ENCODE results near the gene WASF1.
"Not testable (repeated sequence)": the region's sequence is repeated elsewhere in the genome, so short reads cannot be mapped to it uniquely, and the experiment has no call there.

The WASF1 gene

DNA sequence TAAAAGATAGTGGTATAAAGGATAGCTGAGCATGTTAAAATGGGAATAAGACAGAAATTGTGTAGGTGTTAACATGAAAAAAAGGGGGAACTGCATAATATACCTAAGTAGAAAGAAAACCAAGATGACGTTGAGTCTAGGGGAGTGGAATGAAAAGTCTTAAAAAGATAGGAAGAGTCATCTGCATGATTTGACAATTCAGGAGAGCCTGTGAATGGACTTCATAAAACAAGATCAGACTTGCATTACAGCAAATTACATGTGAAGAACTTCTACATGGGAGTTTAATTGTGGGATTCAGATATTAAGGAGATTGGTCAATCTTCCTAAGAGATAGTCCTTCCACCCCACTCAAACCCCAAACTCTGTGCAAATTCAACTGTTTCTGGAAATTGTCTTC, 85.5 kb downstream of the WASF1 start:
- TF ChIP-seq FOXP2 (optimal IDR thresholded peaks at IDR 0.05; ENCODE audit: control extremely low read depth, extremely low read length, insufficient read depth) (no peak), EZH2 (IDR thresholded peaks at IDR 0.05) (no peak), POLR2AphosphoS5 (IDR thresholded peaks at IDR 0.05; ENCODE audit: borderline replicate concordance, low read depth, low read length) (no peak)
- H3K27ac ChIP-seq, result no peak overlapping the region
- peaks cover 81% of the 10 kb centered on the region for H3K36me3 ChIP-seq (ENCODE audit: insufficient read depth, low read length)
- no peak overlapping the region for H3K4me3 ChIP-seq
- no peak for DNase-seq (ENCODE audit: low read depth, low spot score)
- 0 out of 2 replicates have a peak, but pooled peaks cover 3% of the 10 kb centered on the region for H3K9me3 ChIP-seq (ENCODE audit: low read depth, low read length)
- H3K9ac ChIP-seq (ENCODE audit: insufficient read length), result no peak overlapping the region

DNA sequence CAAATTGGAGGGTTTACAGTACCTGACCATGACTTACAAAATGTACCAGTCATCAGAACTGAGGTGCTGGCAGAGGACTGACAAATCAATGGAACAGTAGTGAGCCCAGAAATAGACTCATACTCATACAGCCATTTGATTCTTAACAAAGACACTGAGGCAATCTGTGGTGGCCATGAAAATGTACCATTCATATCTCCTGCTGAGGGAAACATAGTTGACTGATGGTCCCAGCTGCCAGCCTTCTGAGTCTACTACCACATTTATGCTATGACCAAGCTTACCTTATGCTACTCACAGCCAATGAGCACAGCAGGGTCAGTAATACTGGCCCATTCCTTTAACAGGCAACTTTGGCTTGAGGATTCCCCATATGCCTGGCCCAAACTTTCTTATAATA, 88.6 kb downstream of the WASF1 start:
- TF ChIP-seq POLR2AphosphoS5 (IDR thresholded peaks at IDR 0.05; ENCODE audit: borderline replicate concordance, low read depth, low read length) (no peak), EZH2 (IDR thresholded peaks at IDR 0.05) (no peak), FOXP2 (optimal IDR thresholded peaks at IDR 0.05; ENCODE audit: control extremely low read depth, extremely low read length, insufficient read depth) (no peak)
- Histone ChIP-seq H3K4me3 (no peak overlapping the region), H3K9me3 (ENCODE audit: low read depth, low read length) (0 out of 2 replicates have a peak, but pooled peaks cover 3% of the 10 kb centered on the region), H3K36me3 (ENCODE audit: insufficient read depth, low read length) (peaks cover 65% of the 10 kb centered on the region), H3K9ac (ENCODE audit: insufficient read length) (no peak overlapping the region), H3K27ac (no peak overlapping the region)
- no peak for DNase-seq (ENCODE audit: low read depth, low spot score)

DNA sequence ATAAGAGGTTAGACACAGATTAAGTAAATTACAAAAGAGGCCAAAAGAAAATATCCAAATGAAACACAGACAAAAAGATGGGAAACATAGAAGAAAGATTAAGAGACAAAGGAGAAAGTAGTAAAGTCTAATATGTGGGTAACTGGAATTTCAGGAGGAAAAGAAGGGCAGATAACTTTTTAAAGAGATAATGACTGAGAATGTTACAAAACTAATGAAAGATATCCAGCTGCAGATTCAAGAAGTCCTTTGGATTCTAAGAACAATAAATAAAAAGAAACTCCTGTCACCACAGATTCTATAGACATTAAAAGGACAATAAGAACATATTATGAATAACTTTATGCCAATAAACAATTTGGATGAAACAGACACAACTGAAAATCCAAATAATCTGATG, 90.1 kb downstream of the WASF1 start:
- H3K36me3 ChIP-seq (ENCODE audit: insufficient read depth, low read length), result peaks cover 57% of the 10 kb centered on the region
- no peak overlapping the region for H3K27ac ChIP-seq
- 0 out of 2 replicates have a peak, but pooled peaks cover 3% of the 10 kb centered on the region for H3K9me3 ChIP-seq (ENCODE audit: low read depth, low read length)
- no peak overlapping the region for H3K4me3 ChIP-seq
- DNase-seq (ENCODE audit: low read depth, low spot score), result no peak
- TF ChIP-seq EZH2 (IDR thresholded peaks at IDR 0.05) (no peak), FOXP2 (optimal IDR thresholded peaks at IDR 0.05; ENCODE audit: control extremely low read depth, extremely low read length, insufficient read depth) (no peak), POLR2AphosphoS5 (IDR thresholded peaks at IDR 0.05; ENCODE audit: borderline replicate concordance, low read depth, low read length) (no peak)
- no peak overlapping the region for H3K9ac ChIP-seq (ENCODE audit: insufficient read length)

- Histone ChIP-seq H3K9me3 (ENCODE audit: low read depth, low read length) (0 out of 2 replicates have a peak, but pooled peaks cover 3% of the 10 kb centered on the region), H3K9ac (ENCODE audit: insufficient read length) (no peak overlapping the region), H3K4me3 (no peak overlapping the region), H3K36me3 (ENCODE audit: insufficient read depth, low read length) (peaks cover 18% of the 10 kb centered on the region), H3K27ac (no peak overlapping the region)
- DNase-seq (ENCODE audit: low read depth, low spot score), result no peak
- TF ChIP-seq EZH2 (IDR thresholded peaks at IDR 0.05) (no peak), POLR2AphosphoS5 (IDR thresholded peaks at IDR 0.05; ENCODE audit: borderline replicate concordance, low read depth, low read length) (no peak), FOXP2 (optimal IDR thresholded peaks at IDR 0.05; ENCODE audit: control extremely low read depth, extremely low read length, insufficient read depth) (no peak)
Observed at GRCh38 chr6:110085285-110085684, 94.2 kb downstream of the WASF1 start.

DNA sequence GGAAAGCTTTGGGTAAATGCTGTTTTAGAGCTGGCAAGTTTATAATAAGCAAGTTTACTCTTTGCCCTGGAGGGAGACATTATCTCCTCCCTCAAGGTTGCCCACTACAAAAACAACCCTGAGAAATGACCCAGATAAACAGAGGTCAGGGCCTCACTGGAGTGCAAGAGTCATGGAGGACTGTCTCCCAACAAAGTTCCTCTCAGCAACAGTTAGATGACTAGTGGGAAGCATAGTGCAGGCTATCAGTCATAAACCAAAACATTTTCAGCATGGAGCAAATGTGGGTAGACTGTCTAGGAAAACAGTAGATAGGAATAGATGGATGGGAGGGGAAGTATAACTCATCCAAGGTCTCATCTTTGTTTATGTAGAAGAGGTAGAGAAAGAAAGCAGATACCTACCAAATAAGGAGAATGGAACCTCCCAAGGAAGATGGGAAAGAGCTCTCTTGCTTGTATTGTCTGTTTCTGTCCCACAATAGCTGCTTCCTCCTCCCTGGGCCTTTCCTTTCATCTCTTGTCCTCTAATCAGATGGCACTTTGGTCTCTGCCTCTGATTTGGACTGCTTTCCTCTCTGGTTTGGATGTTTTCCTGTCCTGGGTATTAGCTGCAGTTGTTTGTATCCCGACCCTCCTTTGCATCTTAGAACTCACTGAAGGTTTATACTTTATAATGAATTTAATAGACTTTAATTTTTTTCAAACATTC, 95.4 kb downstream of the WASF1 start:
- Histone ChIP-seq H3K27ac (no peak overlapping the region), H3K36me3 (ENCODE audit: insufficient read depth, low read length) (peaks cover 5% of the 10 kb centered on the region; the same call in 1 of the 2 replicates), H3K4me3 (no peak overlapping the region), H3K9ac (ENCODE audit: insufficient read length) (no peak overlapping the region), H3K9me3 (ENCODE audit: low read depth, low read length) (no peaks in the 10 kb centered on the region)
- TF ChIP-seq EZH2 (IDR thresholded peaks at IDR 0.05) (no peak), FOXP2 (optimal IDR thresholded peaks at IDR 0.05; ENCODE audit: control extremely low read depth, extremely low read length, insufficient read depth) (no peak), POLR2AphosphoS5 (IDR thresholded peaks at IDR 0.05; ENCODE audit: borderline replicate concordance, low read depth, low read length) (peak; percentile 8; the same call in 1 of the 2 replicates)
- DNase-seq (ENCODE audit: low read depth, low spot score), result no peak

GRCh38 chr6:110075406-110075805, 104.1 kb downstream of the WASF1 start:
- no peak overlapping the region for H3K4me3 ChIP-seq
- no peak for TF ChIP-seq FOXP2 (optimal IDR thresholded peaks at IDR 0.05; ENCODE audit: control extremely low read depth, extremely low read length, insufficient read depth)
- TF ChIP-seq EZH2 (IDR thresholded peaks at IDR 0.05), result no peak
- no peak for TF ChIP-seq POLR2AphosphoS5 (IDR thresholded peaks at IDR 0.05; ENCODE audit: borderline replicate concordance, low read depth, low read length)
- no peak for DNase-seq (ENCODE audit: low read depth, low spot score)
- H3K9me3 ChIP-seq (ENCODE audit: low read depth, low read length), result no peaks in the 10 kb centered on the region
- H3K36me3 ChIP-seq (ENCODE audit: insufficient read depth, low read length), result no peaks in the 10 kb centered on the region
- no peak overlapping the region for H3K27ac ChIP-seq
- no peak overlapping the region for H3K9ac ChIP-seq (ENCODE audit: insufficient read length)

DNA sequence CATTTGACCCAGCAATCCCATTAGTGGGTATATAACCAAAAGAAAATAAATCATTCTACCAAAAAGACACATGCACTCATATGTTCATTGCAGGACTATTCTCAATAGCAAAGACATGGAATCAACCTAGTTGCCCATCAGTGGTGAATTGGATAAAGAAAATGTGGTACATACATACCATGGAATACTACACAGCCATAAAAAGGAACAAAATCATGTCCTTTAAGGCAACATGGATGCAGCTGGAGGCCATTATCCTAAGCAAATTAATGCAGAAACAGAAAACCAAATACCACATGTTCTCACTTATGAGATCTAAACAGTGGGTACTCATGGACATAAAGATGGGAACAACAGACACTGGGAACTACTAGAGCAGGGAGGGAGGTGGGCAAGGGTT, 106.0 kb downstream of the WASF1 start:
- H3K36me3 ChIP-seq (ENCODE audit: insufficient read depth, low read length); H3K4me3 ChIP-seq; H3K9ac ChIP-seq (ENCODE audit: insufficient read length); H3K9me3 ChIP-seq (ENCODE audit: low read depth, low read length); H3K27ac ChIP-seq; DNase-seq (ENCODE audit: low read depth, low spot score): not testable (repeated sequence)

GRCh38 chr6:110068592-110068967, 110.9 kb downstream of the WASF1 start:
- Histone ChIP-seq H3K9ac (ENCODE audit: insufficient read length) (no peak overlapping the region), H3K27ac (no peak overlapping the region), H3K36me3 (ENCODE audit: insufficient read depth, low read length) (no peaks in the 10 kb centered on the region), H3K4me3 (no peak overlapping the region), H3K9me3 (ENCODE audit: low read depth, low read length) (no peaks in the 10 kb centered on the region)
- TF ChIP-seq FOXP2 (optimal IDR thresholded peaks at IDR 0.05; ENCODE audit: control extremely low read depth, extremely low read length, insufficient read depth), result no peak
- no peak for DNase-seq (ENCODE audit: low read depth, low spot score)
